Astrocyte of the spinal cord (primary cell): Measurements from ENCODE around the gene RBP5.

Experiments used
- DNase-seq: peaks from one replicate; pipeline ENCODE4 v3.0.0; 2011; ENCODE audit warnings: low read depth, low spot score
- H3K4me3 ChIP-seq: 2 replicates; pipeline ENCODE4 v1.5.1; 2011; ENCODE audit warnings: low read depth, mild to moderate bottlenecking, low read length, moderate library complexity
- CTCF ChIP-seq: IDR thresholded peaks from 2 replicates; pipeline ENCODE4 v1.5.1; 2012; ENCODE audit warnings: low read depth, mild to moderate bottlenecking, low read length, inconsistent platforms
- in situ Hi-C: cut with HindIII; loops from 2 replicates; pipeline ENCODE4 v1.10.0; 2017; ENCODE audit warnings: low sequenced_read_pairs

RBP5 gene

GRCh38 chr12:7156259-7157197, 27.8 kb upstream of the RBP5 start:
- no peak for TF ChIP-seq CTCF
- no peak overlapping the region for H3K4me3 ChIP-seq
- no peak for DNase-seq
- in situ Hi-C loops = no loop called here

DNA sequence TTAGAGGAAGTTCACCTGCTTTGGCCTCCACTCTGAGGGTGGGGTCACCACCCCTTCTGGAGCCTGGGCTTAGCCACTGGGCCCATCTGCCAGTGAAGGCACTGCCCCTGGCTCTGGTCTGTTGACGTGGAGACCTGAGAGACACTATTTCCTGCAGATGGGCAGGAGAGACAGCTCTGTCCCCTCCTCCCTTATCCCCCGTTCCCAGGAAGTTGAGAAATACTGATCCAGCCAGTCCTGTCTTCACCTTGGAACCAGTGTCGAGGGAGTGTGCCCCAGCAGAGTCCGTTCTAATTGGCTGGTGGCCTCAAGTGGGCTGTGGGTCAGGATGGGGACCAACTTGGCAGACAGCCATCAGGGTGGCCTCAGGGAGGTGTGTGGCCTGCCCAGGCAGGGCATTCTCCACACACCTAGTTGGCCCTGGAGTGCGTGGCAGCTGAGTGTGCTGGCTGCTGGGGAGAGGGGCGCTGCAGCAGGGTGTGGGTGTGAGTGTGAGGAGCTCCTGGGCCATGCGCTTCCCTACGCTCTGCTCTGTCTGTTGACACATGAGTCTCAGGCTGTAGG, 26.9 kb upstream of the RBP5 start:
- no peak for TF ChIP-seq CTCF
- in situ Hi-C loops = no loop called here
- H3K4me3 ChIP-seq = no peak overlapping the region
- no peak for DNase-seq

- in situ Hi-C loops = no loop called here
- no peak for DNase-seq
- H3K4me3 ChIP-seq = no peak overlapping the region
- no peak for TF ChIP-seq CTCF
These were observed 26.3 kb upstream of the RBP5 start for GRCh38 chr12:7154901-7155470.

DNA sequence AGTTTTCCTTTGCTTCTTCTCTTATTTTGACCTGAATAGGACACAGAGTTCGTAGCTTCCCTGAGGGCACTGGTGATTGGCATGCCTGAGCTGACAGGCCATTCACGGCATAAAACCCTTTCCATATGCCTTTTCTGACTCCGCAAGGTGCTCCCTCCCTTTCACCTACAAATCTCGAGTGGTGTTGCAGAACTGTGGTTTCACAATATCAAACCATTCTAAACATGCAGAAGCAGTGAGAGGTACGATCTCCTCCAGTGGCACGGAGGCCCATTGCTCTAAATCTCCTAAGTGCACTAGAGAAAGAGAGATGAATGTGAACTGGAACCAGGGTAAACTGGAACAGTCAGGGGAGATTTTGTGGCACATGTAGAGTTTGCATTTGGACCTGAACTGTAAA, 25.4 kb upstream of the RBP5 start:
- no peak for TF ChIP-seq CTCF
- in situ Hi-C loops = no loop called here
- DNase-seq = no peak

GRCh38 chr12:7152818-7153217, 24.1 kb upstream of the RBP5 start:
- DNase-seq = no peak
- TF ChIP-seq CTCF = no peak
- H3K4me3 ChIP-seq = no peak overlapping the region
- in situ Hi-C loops = no loop called here

More for the DNA sequence above, 25.4 kb upstream of the RBP5 start:
- H3K4me3 ChIP-seq = no peak overlapping the region

DNA sequence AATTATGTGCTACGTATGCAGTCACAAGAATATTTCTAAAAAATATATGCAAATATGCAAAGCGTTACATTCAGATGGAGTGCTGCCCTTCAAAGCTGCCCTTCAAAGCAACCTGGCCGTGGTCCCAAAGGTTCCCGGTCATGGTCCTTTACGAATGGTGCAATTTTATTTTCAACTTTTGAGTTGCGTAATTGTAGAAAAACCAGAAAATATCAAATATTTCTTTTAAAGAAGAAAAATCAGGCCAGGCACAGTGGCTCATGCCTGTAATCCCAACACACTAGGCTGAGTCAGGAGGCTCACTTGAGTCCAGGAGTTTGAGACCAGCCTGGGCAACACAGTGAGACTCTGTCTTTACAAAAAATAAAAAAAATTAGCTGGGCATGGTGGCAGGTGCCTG, 22.8 kb upstream of the RBP5 start:
- TF ChIP-seq CTCF = no peak
- no peak for DNase-seq
- H3K4me3 ChIP-seq = no peak overlapping the region
- in situ Hi-C loops = no loop called here
